Raji (cell line): ENCODE measurements around the gene THAP5.
A peak's percentile ranks its signal among the peaks of the same experiment; 100 is the strongest.

Source experiments
- POLR2A ChIP-seq: IDR thresholded peaks from 2 replicates; pipeline ENCODE4 v1.6.1; 2011; ENCODE audit warnings: low read depth, low read length, control low read depth; ENCODE audit not compliant: insufficient read depth

THAP5 gene

GRCh38 chr7:108569381-108570145, at the start of gene THAP5, which contains the start of gene DNAJB9:
TSS of gene THAP5 (minus strand) at chr7:108569706. CDS start at chr7:108569569, 137 bp downstream.
TSS of gene DNAJB9 (plus strand) at chr7:108569874. CDS start at chr7:108571727, 1,853 bp downstream.
- peak; percentile 88 for TF ChIP-seq POLR2A

- no peak for TF ChIP-seq POLR2A
Measured at GRCh38 chr7:108618056-108618455, 48.5 kb upstream of the THAP5 start.

- no peak for TF ChIP-seq POLR2A
Measured at GRCh38 chr7:108614896-108615295, 45.4 kb upstream of the THAP5 start.

GRCh38 chr7:108613949-108614381, 44.5 kb upstream of the THAP5 start:
- TF ChIP-seq POLR2A: no peak

GRCh38 chr7:108613147-108613948, 43.8 kb upstream of the THAP5 start:
- TF ChIP-seq POLR2A: no peak

GRCh38 chr7:108611268-108611667, 41.8 kb upstream of the THAP5 start:
- TF ChIP-seq POLR2A: no peak

GRCh38 chr7:108609643-108610042, 40.1 kb upstream of the THAP5 start:
- no peak for TF ChIP-seq POLR2A

- no peak for TF ChIP-seq POLR2A
Measured at GRCh38 chr7:108605559-108606201, 36.2 kb upstream of the THAP5 start.

- no peak for TF ChIP-seq POLR2A
Measured at GRCh38 chr7:108604307-108605077, 35.0 kb upstream of the THAP5 start.

GRCh38 chr7:108603656-108604306, 34.3 kb upstream of the THAP5 start:
- no peak for TF ChIP-seq POLR2A

- no peak for TF ChIP-seq POLR2A
Measured at GRCh38 chr7:108600399-108600798, 30.9 kb upstream of the THAP5 start.

- TF ChIP-seq POLR2A: no peak
Measured at GRCh38 chr7:108598914-108599580, 29.5 kb upstream of the THAP5 start.

- TF ChIP-seq POLR2A: no peak
Measured at GRCh38 chr7:108598153-108598552, 28.6 kb upstream of the THAP5 start.

- no peak for TF ChIP-seq POLR2A
Measured at GRCh38 chr7:108596560-108596959, 27.1 kb upstream of the THAP5 start.
